Calu3 (cell line): ENCODE data around the gene TMEM170B. TPM values are rescaled to one million over a fixed set of nuclear protein-coding genes. Genes with fewer than 3 reads are reported as not detected.

ENCODE experiments used
- BruUV-seq: library from RNA; stranded (reverse); fragments of 400-500 nt; replicated peaks from 2 replicates; lab custom pipeline; 2021; lab: Mats Ljungman, UMichigan
- CTCF ChIA-PET: fragments of 300-600 bp; sonication (Branson Sonifier 250); formaldehyde crosslinking; loops from one replicate; lab custom pipeline; 2022; ENCODE audit warnings: antibody characterized with exemption; lab: Charles Lee
- DNase-seq: peaks from one replicate; pipeline ENCODE4 v3.0.0; 2022
- H3K27ac Mint-ChIP-seq: one replicate; pipeline ENCODE4 v1.8.0; 2022; ENCODE audit warnings: mixed read lengths; ENCODE audit not compliant: unreplicated experiment
- H3K27me3 Mint-ChIP-seq: one replicate; pipeline ENCODE4 v1.8.0; 2022; ENCODE audit warnings: mixed read lengths; ENCODE audit not compliant: unreplicated experiment
- H3K36me3 Mint-ChIP-seq: one replicate; pipeline ENCODE4 v1.8.0; 2022; ENCODE audit warnings: mild to moderate bottlenecking, moderate library complexity, mixed read lengths; ENCODE audit not compliant: insufficient read depth, unreplicated experiment
- H3K4me1 Mint-ChIP-seq: one replicate; pipeline ENCODE4 v1.8.0; 2022; ENCODE audit warnings: mild to moderate bottlenecking, low read depth, mixed read lengths; ENCODE audit not compliant: unreplicated experiment
- H3K4me3 Mint-ChIP-seq: one replicate; pipeline ENCODE4 v1.8.0; 2022; ENCODE audit warnings: mild to moderate bottlenecking, low read depth, moderate library complexity, mixed read lengths; ENCODE audit not compliant: unreplicated experiment
- H3K9me3 Mint-ChIP-seq: one replicate; pipeline ENCODE4 v1.8.0; 2022; ENCODE audit warnings: low read depth, mixed read lengths; ENCODE audit not compliant: unreplicated experiment
- intact Hi-C: fragments of 100-400 bp; cut with micrococcal nuclease; formaldehyde crosslinking; loops from one replicate; pipeline ENCODE4 v1.10.0; 2022; ENCODE audit not compliant: unreplicated experiment
- total RNA-seq: library from RNA; stranded (reverse); gene quantifications from 2 replicates; pipeline ENCODE4 v1.2.3, GENCODE V29; 2022
- TF ChIP-seq, protein P1 (sequence below): fragments of 200-600 bp; IDR thresholded peaks from one replicate; pipeline ENCODE4 v1.8.0; 2022; ENCODE audit warnings: antibody characterized with exemption; ENCODE audit not compliant: unreplicated experiment

TMEM170B gene
- total RNA-seq, 1 experiment from 2014 or later = 2.2 TPM

DNA sequence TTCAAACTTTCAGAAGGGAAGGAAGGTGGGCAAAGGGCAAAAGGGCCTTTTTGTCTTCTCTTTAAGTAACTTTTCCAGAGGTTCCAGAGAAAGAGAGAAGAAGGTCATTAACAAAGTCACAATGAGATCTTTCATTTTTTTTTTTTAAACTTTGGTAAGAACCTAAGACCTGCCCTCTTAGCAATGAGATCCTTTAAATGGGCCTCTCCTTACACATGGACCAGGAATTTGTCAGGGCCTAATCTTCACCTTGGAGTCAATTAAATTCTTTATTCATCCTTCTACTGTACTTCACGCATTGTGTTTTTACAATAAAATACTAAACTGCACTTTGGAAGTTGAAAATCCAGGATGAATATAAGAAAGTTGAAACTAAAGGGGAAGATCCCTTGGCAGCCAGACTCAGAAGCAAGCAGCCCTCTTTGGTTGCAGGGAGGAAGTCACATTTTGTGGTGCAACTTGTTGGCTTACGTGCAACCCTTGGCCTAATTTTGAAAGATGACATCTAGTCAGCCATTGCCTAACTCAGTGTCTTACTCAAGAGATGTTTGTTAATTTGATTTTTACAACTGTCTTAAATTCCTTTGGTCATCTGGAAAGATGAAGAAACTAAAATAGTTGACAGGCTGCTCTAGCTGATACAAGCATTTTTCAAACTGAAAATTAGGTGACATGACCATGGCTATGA is 11.9 kb upstream of the TMEM170B start:
- H3K9me3 Mint-ChIP-seq = no peaks in the 10 kb centered on the region
- intact Hi-C loops = no loop called here
- BruUV-seq = no TSS peak
- H3K27ac Mint-ChIP-seq = no peak overlapping the region
- no peaks in the 10 kb centered on the region for H3K36me3 Mint-ChIP-seq
- CTCF ChIA-PET = no interaction called here
- TF ChIP-seq, protein P1, sequence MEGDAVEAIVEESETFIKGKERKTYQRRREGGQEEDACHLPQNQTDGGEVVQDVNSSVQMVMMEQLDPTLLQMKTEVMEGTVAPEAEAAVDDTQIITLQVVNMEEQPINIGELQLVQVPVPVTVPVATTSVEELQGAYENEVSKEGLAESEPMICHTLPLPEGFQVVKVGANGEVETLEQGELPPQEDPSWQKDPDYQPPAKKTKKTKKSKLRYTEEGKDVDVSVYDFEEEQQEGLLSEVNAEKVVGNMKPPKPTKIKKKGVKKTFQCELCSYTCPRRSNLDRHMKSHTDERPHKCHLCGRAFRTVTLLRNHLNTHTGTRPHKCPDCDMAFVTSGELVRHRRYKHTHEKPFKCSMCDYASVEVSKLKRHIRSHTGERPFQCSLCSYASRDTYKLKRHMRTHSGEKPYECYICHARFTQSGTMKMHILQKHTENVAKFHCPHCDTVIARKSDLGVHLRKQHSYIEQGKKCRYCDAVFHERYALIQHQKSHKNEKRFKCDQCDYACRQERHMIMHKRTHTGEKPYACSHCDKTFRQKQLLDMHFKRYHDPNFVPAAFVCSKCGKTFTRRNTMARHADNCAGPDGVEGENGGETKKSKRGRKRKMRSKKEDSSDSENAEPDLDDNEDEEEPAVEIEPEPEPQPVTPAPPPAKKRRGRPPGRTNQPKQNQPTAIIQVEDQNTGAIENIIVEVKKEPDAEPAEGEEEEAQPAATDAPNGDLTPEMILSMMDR = no peak
- H3K4me3 Mint-ChIP-seq = no peak overlapping the region
- H3K4me1 Mint-ChIP-seq = no peaks in the 10 kb centered on the region
- DNase-seq = no peak
- no peaks in the 10 kb centered on the region for H3K27me3 Mint-ChIP-seq

DNA sequence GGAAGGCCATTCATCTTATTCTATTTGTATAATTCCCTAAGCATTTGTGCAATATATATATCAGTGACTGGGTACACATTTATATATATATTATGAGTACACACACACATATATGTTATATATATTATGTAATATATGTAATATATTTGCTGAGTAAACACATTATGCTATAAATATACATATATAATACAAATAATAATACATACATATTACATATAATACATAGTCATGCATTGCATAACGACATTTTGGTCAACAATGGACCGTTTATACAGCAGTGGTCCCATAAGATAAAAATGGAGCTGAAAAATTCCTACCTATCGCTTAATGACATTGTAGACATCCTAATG is 11.4 kb upstream of the TMEM170B start:
- H3K4me3 Mint-ChIP-seq = no peak overlapping the region
- no peaks in the 10 kb centered on the region for H3K36me3 Mint-ChIP-seq
- CTCF ChIA-PET = no interaction called here
- TF ChIP-seq, protein P1 = no peak
- no peak overlapping the region for H3K27ac Mint-ChIP-seq
- H3K4me1 Mint-ChIP-seq = no peaks in the 10 kb centered on the region
- H3K9me3 Mint-ChIP-seq = no peaks in the 10 kb centered on the region
- BruUV-seq = no TSS peak
- DNase-seq = no peak
- no peaks in the 10 kb centered on the region for H3K27me3 Mint-ChIP-seq
- intact Hi-C loops = no loop called here

DNA sequence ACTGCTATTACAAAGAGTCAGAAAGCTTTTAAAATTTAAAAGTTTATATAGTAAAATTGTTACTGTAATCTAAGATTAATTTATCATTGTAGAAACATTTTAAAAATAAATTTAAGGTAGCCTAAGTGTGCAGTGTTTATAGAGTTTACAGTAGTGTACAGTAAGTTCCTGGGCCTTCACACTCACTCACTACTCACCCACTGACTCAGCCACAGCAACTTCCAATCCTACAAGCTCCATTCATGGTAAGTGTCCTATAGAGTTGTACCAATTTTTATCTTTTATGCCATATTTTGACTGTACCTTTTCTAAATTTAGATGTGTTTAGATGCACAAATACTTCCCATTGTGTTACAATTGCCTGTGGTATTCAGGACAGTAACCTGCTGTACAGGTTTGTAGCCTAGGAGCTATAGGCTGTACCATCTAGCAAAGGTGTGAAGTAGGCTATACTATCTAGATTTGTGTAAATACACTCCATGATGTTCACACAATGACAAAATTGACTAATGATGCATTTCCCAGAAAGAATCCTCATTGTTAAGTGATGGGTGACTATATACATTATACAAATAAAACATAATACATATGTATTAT is 10.2 kb upstream of the TMEM170B start:
- TF ChIP-seq, protein P1 = no peak
- intact Hi-C loops = no loop called here
- Mint-ChIP-seq H3K27me3 (no peaks in the 10 kb centered on the region), H3K27ac (no peak overlapping the region), H3K4me3 (no peak overlapping the region), H3K4me1 (no peaks in the 10 kb centered on the region), H3K9me3 (no peaks in the 10 kb centered on the region), H3K36me3 (no peaks in the 10 kb centered on the region)
- DNase-seq = no peak
- CTCF ChIA-PET = interaction anchor here (0.7 kb wide), 1 partner anchor 22 kb away, joined by 4 read pairs; no protein-coding TSS in a partner anchor
- no TSS peak for BruUV-seq

DNA sequence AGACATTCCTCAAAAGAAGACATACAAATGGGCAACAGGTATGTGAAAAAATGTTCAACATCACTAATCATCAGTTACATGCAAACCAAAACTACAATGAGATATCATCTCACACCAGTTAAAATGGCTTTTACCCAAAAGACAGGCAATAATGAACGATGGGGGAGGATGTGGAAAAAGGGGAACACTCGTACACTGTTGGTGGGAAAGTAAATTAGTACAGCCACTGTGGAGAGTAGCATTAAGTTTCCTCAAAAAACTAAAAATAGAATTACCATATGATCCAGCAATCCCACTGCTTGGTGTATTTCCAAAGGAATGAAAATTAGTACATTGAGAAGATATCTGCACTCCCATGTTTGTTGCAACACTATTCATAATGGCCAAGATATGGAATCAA is 8.6 kb upstream of the TMEM170B start:
- no peak for DNase-seq
- CTCF ChIA-PET = no interaction called here
- H3K9me3 Mint-ChIP-seq = no peaks in the 10 kb centered on the region
- H3K36me3 Mint-ChIP-seq = no peaks in the 10 kb centered on the region
- no peaks in the 10 kb centered on the region for H3K27me3 Mint-ChIP-seq
- TF ChIP-seq, protein P1 = no peak
- BruUV-seq = no TSS peak
- no peak overlapping the region for H3K27ac Mint-ChIP-seq
- no peaks in the 10 kb centered on the region for H3K4me1 Mint-ChIP-seq
- H3K4me3 Mint-ChIP-seq = no peak overlapping the region
- intact Hi-C loops = no loop called here
